GM23248 (cell line): ENCODE results near the gene XRCC4. TPM values are rescaled to one million over a fixed set of nuclear protein-coding genes. Genes with fewer than 3 reads are reported as not detected.

Experiments
- DNase-seq: peaks from one replicate; pipeline ENCODE4 v3.0.0-alpha.2; 2015
- H2AFZ ChIP-seq: fragments of 200-600 bp; sonication (generic); 2 replicates; pipeline ENCODE4 v1.6.1; 2016; ENCODE audit warnings: antibody characterized with exemption
- H3F3A ChIP-seq: fragments of 200-600 bp; sonication (generic); 2 replicates; pipeline ENCODE4 v1.6.1; 2016; ENCODE audit warnings: mild to moderate bottlenecking, antibody characterized with exemption, mixed run types; ENCODE audit not compliant: insufficient read depth
- H3K27ac ChIP-seq: fragments of 200-600 bp; sonication (generic); 2 replicates; pipeline ENCODE4 v1.5.1; 2016; ENCODE audit warnings: mild to moderate bottlenecking
- H3K27me3 ChIP-seq: fragments of 200-600 bp; sonication (generic); replicated peaks from 2 replicates; pipeline ENCODE4 v1.6.1; 2016; ENCODE audit warnings: mild to moderate bottlenecking; ENCODE audit not compliant: insufficient read depth
- H3K36me3 ChIP-seq: fragments of 200-600 bp; sonication (generic); 2 replicates; pipeline ENCODE4 v1.6.1; 2016; ENCODE audit warnings: low read depth, mild to moderate bottlenecking
- H3K4me1 ChIP-seq: fragments of 200-600 bp; sonication (generic); 2 replicates; pipeline ENCODE4 v1.6.1; 2016; ENCODE audit warnings: mild to moderate bottlenecking; ENCODE audit not compliant: insufficient read depth
- H3K4me2 ChIP-seq: fragments of 200-600 bp; sonication (generic); one replicate; pipeline ENCODE4 v1.6.1; 2016; ENCODE audit warnings: mild to moderate bottlenecking; ENCODE audit not compliant: unreplicated experiment
- H3K4me3 ChIP-seq: fragments of 200-600 bp; sonication (generic); 2 replicates; pipeline ENCODE4 v1.5.1; 2016; ENCODE audit warnings: mild to moderate bottlenecking
- H3K79me2 ChIP-seq: fragments of 200-600 bp; sonication (generic); 2 replicates; pipeline ENCODE4 v1.6.1; 2016; ENCODE audit warnings: mild to moderate bottlenecking; ENCODE audit not compliant: insufficient read depth
- H3K9ac ChIP-seq: fragments of 200-600 bp; sonication (generic); 2 replicates; pipeline ENCODE4 v1.6.1; 2016; ENCODE audit warnings: mild to moderate bottlenecking
- H3K9me2 ChIP-seq: fragments of 200-600 bp; sonication (generic); 2 replicates; pipeline ENCODE4 v1.6.1; 2016; ENCODE audit warnings: mixed run types, mild to moderate bottlenecking, moderate library complexity; ENCODE audit not compliant: insufficient read depth
- H3K9me3 ChIP-seq: fragments of 200-600 bp; sonication (generic); one replicate; pipeline ENCODE4 v1.6.1; 2017; ENCODE audit warnings: low read depth
- H4K20me1 ChIP-seq: fragments of 200-600 bp; sonication (generic); 2 replicates; pipeline ENCODE4 v1.6.0; 2016; ENCODE audit not compliant: insufficient read depth
- EZH2 ChIP-seq: fragments of 200-600 bp; sonication (generic); IDR thresholded peaks from 2 replicates; pipeline ENCODE4 v1.6.1; 2018; ENCODE audit warnings: antibody characterized with exemption, mild to moderate bottlenecking; ENCODE audit not compliant: insufficient read depth, poor library complexity, severe bottlenecking
- EZH2phosphoT487 ChIP-seq: fragments of 200-600 bp; sonication (generic); IDR thresholded peaks from 2 replicates; pipeline ENCODE4 v1.6.1; 2018; ENCODE audit warnings: antibody characterized with exemption, moderate library complexity, mild to moderate bottlenecking, low read depth; ENCODE audit not compliant: insufficient read depth
- WGBS, 2 experiments: methylation state at CpG; one replicate each; pipeline ENCODE4 v1.1.6; 2015 to 2017; ENCODE audit warnings: low lambda C conversion rate in 2 of 2, low coverage in 1 of 2; ENCODE audit errors: missing lambda C conversion rate in 2 of 2; 5-methylcytosine and 5-hydroxymethylcytosine counted together
- in situ Hi-C: fragments of 300-500 bp; cut with MboI; formaldehyde crosslinking; loops from 2 replicates; pipeline ENCODE4 v1.15.0; 2020
- polyA plus RNA-seq: library from polyadenylated mRNA; unstranded; fragments of >200 nt; fragmentation: Nextera tagmentation; extraction: Ambion mirVana; gene quantifications from 2 replicates; pipeline ENCODE4 v1.2.1, GENCODE V29; 2016
- total RNA-seq: library from RNA; depleted of rRNA; stranded (reverse); fragments of >200 nt; shearing (Covaris generic); gene quantifications from 2 replicates; pipeline ENCODE4 v1.2.3, GENCODE V29; 2014

Gene XRCC4
- total and polyA plus RNA-seq, 2 experiments from 2014 or later, result 11.5 to 11.7 TPM

DNA sequence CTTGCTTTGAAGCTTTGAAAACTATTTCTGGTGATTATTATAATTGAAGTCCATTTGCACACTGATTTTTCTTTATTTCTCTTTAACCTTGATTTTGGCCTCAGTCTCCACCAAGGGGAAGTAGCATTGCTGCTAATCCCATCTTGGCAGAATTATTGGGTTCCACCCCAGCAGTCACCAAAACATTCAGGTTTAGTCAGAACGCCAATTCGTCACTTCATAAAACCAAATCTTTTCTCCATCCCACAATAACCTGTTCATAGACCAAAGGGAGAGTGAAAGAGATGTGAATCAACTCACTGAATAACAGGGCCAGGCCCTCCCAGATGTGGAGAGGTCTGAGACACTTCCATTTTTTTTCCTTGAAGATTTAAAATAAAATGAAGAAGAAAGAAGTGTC is 299.1 kb downstream of the XRCC4 start:
- Histone ChIP-seq H3K79me2 (no peaks in the 10 kb centered on the region), H3K4me3 (no peak overlapping the region), H3K27ac (peak overlapping the region; percentile 71), H3K9me2 (no peaks in the 10 kb centered on the region), H3K27me3 (no peaks in the 10 kb centered on the region), H3K9ac (no peak overlapping the region), H3K4me1 (peaks cover 36% of the 10 kb centered on the region), H3K36me3 (no peaks in the 10 kb centered on the region), H3K4me2 (peak overlapping the region; percentile 36), H3F3A (peaks cover 37% of the 10 kb centered on the region), H4K20me1 (no peaks in the 10 kb centered on the region), H3K9me3 (no peaks in the 10 kb centered on the region), H2AFZ (no peak overlapping the region)
- WGBS, 2 experiments, result 16 to 23% methylated on average over 2 of the region's 2 CpGs
- no peak for TF ChIP-seq EZH2
- TF ChIP-seq EZH2phosphoT487, result no peak
- in situ Hi-C loops, result no loop called here
- DNase-seq, result peak; percentile 37

GRCh38 chr5:83377131-83377865 is 300.0 kb downstream of the XRCC4 start:
- Histone ChIP-seq H4K20me1 (no peaks in the 10 kb centered on the region), H3K4me3 (peak overlapping the region; percentile 49), H3K4me2 (peak overlapping the region; percentile 66), H3K27me3 (no peaks in the 10 kb centered on the region), H3K79me2 (no peaks in the 10 kb centered on the region), H2AFZ (peak overlapping the region; percentile 52), H3K9me2 (no peaks in the 10 kb centered on the region), H3F3A (peaks cover 37% of the 10 kb centered on the region), H3K9me3 (no peaks in the 10 kb centered on the region), H3K27ac (peak overlapping the region; percentile 71), H3K9ac (peak overlapping the region; percentile 23), H3K36me3 (no peaks in the 10 kb centered on the region), H3K4me1 (peaks cover 36% of the 10 kb centered on the region)
- peak; percentile 86 for DNase-seq
- no peak for TF ChIP-seq EZH2phosphoT487
- TF ChIP-seq EZH2, result no peak
- WGBS, 2 experiments, result 0 to 6% methylated on average over 3 of the region's 3 CpGs
- in situ Hi-C loops, result no loop called here

DNA sequence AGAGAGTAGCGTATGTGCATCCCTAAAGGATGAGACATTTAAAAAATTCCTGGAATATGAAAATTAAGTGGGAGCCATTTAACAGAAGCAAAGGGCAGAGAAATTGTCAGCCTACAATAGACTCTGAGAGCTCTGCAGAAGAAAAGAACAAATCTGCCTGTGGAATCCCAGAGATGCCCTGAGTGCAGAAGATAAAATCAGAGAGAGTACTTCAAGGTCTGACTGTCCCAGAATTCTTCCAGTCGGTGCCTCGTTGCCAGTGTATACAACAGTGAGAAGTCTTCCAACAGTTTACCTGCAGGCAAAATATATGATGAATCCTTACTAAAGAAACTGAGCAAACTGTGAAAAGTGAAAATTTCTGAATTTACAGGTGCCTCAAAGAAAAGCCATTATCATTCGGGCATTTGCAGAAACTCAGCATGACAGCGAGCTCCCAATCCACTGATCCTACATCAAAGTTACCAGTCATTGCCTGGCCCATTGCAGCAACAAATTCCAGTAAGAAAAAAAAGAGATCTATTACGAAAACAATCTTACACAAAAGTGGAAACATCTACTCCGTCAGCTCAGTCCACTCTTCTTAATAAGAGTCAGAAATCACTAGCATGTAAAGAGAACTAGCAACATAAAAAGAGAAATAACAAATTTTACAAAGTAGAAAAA is 301.4 kb downstream of the XRCC4 start:
- Histone ChIP-seq H3K9me2 (no peaks in the 10 kb centered on the region), H3K4me2 (no peak overlapping the region), H3K4me3 (no peak overlapping the region), H3K27ac (no peak overlapping the region), H3K36me3 (no peaks in the 10 kb centered on the region), H3K9me3 (no peaks in the 10 kb centered on the region), H3K79me2 (no peaks in the 10 kb centered on the region), H3K9ac (no peak overlapping the region), H3K4me1 (peaks cover 36% of the 10 kb centered on the region), H2AFZ (no peak overlapping the region), H4K20me1 (no peaks in the 10 kb centered on the region), H3K27me3 (no peaks in the 10 kb centered on the region), H3F3A (peaks cover 37% of the 10 kb centered on the region)
- DNase-seq, result no peak
- 93 to 96% methylated on average over 7 of the region's 7 CpGs for WGBS, 2 experiments
- in situ Hi-C loops, result no loop called here
- TF ChIP-seq EZH2phosphoT487, result no peak
- TF ChIP-seq EZH2, result no peak

DNA sequence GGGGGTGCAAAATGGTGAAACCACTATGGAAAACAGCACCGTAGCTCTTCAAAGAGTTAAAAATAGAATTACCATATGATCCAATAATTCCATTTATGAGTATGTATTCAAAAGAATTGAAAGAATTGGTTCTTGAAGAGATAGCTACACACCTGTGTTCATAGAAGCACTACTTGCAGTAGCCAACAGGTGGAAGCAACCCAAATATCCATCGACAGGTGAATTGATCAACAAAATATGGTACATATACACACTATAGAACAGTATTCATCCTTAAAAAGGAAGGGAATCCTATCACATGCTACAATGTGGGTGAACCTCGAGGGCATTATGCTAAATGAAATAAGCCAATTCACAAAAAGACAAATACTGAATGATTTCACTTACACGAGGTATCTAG is 308.5 kb downstream of the XRCC4 start:
- Histone ChIP-seq H3F3A (no peaks in the 10 kb centered on the region), H3K9ac (no peak overlapping the region), H3K4me2 (no peak overlapping the region), H2AFZ (no peak overlapping the region), H3K36me3 (no peaks in the 10 kb centered on the region), H3K4me3 (no peak overlapping the region), H3K4me1 (peaks cover 12% of the 10 kb centered on the region), H3K79me2 (no peaks in the 10 kb centered on the region), H3K27me3 (no peaks in the 10 kb centered on the region), H3K9me2 (no peaks in the 10 kb centered on the region), H3K27ac (no peak overlapping the region), H3K9me3 (no peaks in the 10 kb centered on the region), H4K20me1 (no peaks in the 10 kb centered on the region)
- in situ Hi-C loops, result no loop called here
- TF ChIP-seq EZH2phosphoT487, result no peak
- TF ChIP-seq EZH2, result no peak
- no peak for DNase-seq
- 64 to 74% methylated on average over 4 of the region's 4 CpGs for WGBS, 2 experiments
